MM.1S (cell line): ENCODE results near the gene WWTR1.

ENCODE experiments used
- EZH2 ChIP-seq: fragments of 300-600 bp; sonication (generic); optimal IDR thresholded peaks from 2 replicates; pipeline ENCODE3; 2017; ENCODE audit warnings: low read depth, mild to moderate bottlenecking, antibody characterized with exemption, low read length, mixed read lengths
- TF ChIP-seq, protein P1 (sequence below): fragments of 300-600 bp; sonication (generic); IDR thresholded peaks from 2 replicates; pipeline ENCODE4 v1.5.1; 2016; ENCODE audit warnings: antibody characterized with exemption, low read length, mixed read lengths

DNA sequence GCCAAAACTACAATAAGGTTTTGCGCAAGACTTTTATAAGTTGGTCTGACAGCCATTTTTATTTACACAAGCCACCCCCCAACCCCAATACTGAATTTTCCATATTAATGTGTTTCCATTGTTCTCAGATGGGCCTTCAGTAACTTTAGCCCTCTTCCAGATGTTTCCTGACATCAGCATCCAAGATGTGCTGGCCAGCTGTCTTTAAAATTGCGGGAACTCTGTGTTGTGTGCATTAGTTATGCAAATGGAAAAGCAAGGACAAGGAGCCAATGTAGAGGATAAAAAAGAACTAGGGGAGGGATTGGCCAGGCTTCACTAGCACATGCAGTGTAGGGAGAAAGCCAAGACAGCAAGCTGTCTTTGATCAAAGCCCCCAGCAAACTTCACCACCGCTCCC is 49.1 kb upstream of the WWTR1 start:
- TF ChIP-seq, protein P1, sequence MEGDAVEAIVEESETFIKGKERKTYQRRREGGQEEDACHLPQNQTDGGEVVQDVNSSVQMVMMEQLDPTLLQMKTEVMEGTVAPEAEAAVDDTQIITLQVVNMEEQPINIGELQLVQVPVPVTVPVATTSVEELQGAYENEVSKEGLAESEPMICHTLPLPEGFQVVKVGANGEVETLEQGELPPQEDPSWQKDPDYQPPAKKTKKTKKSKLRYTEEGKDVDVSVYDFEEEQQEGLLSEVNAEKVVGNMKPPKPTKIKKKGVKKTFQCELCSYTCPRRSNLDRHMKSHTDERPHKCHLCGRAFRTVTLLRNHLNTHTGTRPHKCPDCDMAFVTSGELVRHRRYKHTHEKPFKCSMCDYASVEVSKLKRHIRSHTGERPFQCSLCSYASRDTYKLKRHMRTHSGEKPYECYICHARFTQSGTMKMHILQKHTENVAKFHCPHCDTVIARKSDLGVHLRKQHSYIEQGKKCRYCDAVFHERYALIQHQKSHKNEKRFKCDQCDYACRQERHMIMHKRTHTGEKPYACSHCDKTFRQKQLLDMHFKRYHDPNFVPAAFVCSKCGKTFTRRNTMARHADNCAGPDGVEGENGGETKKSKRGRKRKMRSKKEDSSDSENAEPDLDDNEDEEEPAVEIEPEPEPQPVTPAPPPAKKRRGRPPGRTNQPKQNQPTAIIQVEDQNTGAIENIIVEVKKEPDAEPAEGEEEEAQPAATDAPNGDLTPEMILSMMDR, result no peak
- TF ChIP-seq EZH2, result no peak
